ENCODE results near the gene CEP170.

GRCh38 chr1:243254927-243255790 is at the start of gene CEP170:
- TF ChIP-seq CTCF (IDR thresholded peaks at IDR 0.05; ENCODE audit: low read length): no peak
- TF ChIP-seq EZH2 (IDR thresholded peaks at IDR 0.05; ENCODE audit: borderline replicate concordance, low read length): no peak
